Stomach (tissue), 9 donors: ENCODE results near the gene ERVFRD-1. TPM values are rescaled to one million over a fixed set of nuclear protein-coding genes. Genes with fewer than 3 reads are reported as not detected.

ENCODE experiments used
- DNase-seq, 2 donors: peaks; one replicate each; pipeline versions ENCODE4 v3.0.0 to v3.0.0-alpha.2; 2013 to 2019
- H3K27ac ChIP-seq, 5 donors: fragments of 200-600 bp in 4 of 5; sonication (generic) in 4 of 5; one replicate each; pipeline ENCODE4 v1.5.1; 2013 to 2019; ENCODE audit warnings: mild to moderate bottlenecking in 1 of 5, moderate library complexity in 1 of 5
- H3K27me3 ChIP-seq, 3 donors: fragments of 200-600 bp; sonication (generic); one replicate each; pipeline ENCODE4 v1.5.1; 2017 to 2019; ENCODE audit warnings: mixed run types in 1 of 3
- H3K36me3 ChIP-seq, 4 donors: fragments of 200-600 bp; sonication (generic); 1 replicate in 3 of 4; 2 replicates in 1 of 4; pipeline ENCODE4 v1.5.1; 2016 to 2019
- H3K4me1 ChIP-seq, 4 donors: fragments of 200-600 bp; sonication (generic); one replicate each; pipeline ENCODE4 v1.5.1; 2016 to 2019
- H3K4me3 ChIP-seq, 4 donors: fragments of 200-600 bp; sonication (generic) in 3 of 4; one replicate each; pipeline ENCODE4 v1.5.1; 2016 to 2019; ENCODE audit warnings: mild to moderate bottlenecking in 1 of 4
- H3K9me3 ChIP-seq, 4 donors: fragments of 200-600 bp; sonication (generic); one replicate each; pipeline ENCODE4 v1.5.1; 2016 to 2019
- EP300 ChIP-seq: sonication (generic); formaldehyde crosslinking; IDR thresholded peaks from one replicate; pipeline ENCODE4 v1.6.1; 2017; ENCODE audit warnings: antibody characterized with exemption
- POLR2A ChIP-seq, 4 donors: fragments of 450-650 bp; IDR thresholded peaks; one replicate each; pipeline ENCODE4 v1.6.1; 2016; ENCODE audit warnings: antibody characterized with exemption in 4 of 4, control low read depth in 2 of 4, mild to moderate bottlenecking in 1 of 4, moderate library complexity in 1 of 4
- POLR2AphosphoS5 ChIP-seq, 3 donors: sonication (generic); formaldehyde crosslinking; IDR thresholded peaks; one replicate each; pipeline ENCODE4 v1.6.1; 2016; ENCODE audit warnings: antibody characterized with exemption in 3 of 3
- WGBS, 5 donors: extraction: QIAGEN DNeasy Blood & Tissue Kit in 3 of 5; methylation state at CpG; one replicate each; pipeline versions ENCODE4 v1.1.5 to v1.1.7; 2013 to 2018; 5-methylcytosine and 5-hydroxymethylcytosine counted together
- intact Hi-C: fragments of 100-400 bp; cut with DNase I; formaldehyde crosslinking; loops from one replicate; pipeline ENCODE4 v1.15.1; 2023; ENCODE audit warnings: low total_unique reads
- polyA plus RNA-seq, 3 donors: library from polyadenylated mRNA; stranded (reverse); fragments of 200-250 nt; gene quantifications; one replicate each; pipeline ENCODE4 v1.2.3, GENCODE V29; 2013
- total RNA-seq, 5 donors: library from RNA; depleted of rRNA; stranded (reverse); fragments of >200 nt; gene quantifications; one replicate each; pipeline versions ENCODE4 v1.1.0 to v1.2.3, GENCODE V29; 2014 to 2016
- TF ChIP-seq, protein P1 (sequence below), 7 experiments: fragments of 450-650 bp in 4 of 7; fragments of 200-600 bp in 3 of 7; sonication (generic) in 3 of 7; IDR thresholded peaks; one replicate each; pipeline ENCODE4 v1.5.1; 2016 to 2019; ENCODE audit warnings: antibody characterized with exemption in 7 of 7, control low read depth in 2 of 7, mild to moderate bottlenecking in 1 of 7
- donor health status: healthy with polysubstance abuse.
- donor health status: Bipolar disorder and iron deficiency.
- donor health status: healthy.

Gene ERVFRD-1
- total and polyA plus RNA-seq, 8 donors, result 0.15 to 1.2 (median 0.19) TPM; not detected in 5

DNA sequence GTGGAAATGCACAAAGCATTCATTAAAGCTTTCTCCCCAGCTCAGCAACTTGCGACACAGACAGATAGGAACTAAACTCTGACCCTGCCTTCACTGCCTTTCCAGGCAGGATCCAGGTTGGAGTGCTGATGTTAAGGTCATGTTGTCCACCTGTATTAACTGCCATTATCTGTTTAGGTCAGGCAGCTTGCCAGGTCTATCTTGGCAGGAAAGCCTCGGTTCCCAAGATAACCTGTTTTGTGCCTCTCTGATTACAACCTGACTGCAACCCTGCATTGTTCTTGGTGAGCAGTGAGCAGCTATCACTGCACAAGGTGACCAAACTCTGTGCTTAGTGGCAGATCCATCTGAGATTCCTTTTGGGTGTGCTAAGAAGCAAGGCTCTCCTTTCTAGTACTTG lies 44.2 kb downstream of the ERVFRD-1 start:
- Histone ChIP-seq H3K9me3 (no peaks in the 10 kb centered on the region), H3K27me3 (no peaks in the 10 kb centered on the region), H3K36me3 (no peaks in the 10 kb centered on the region), H3K4me3 (no peak overlapping the region), H3K4me1 (peaks cover 0 to 4% (median 0%) of the 10 kb centered on the region in 4 donors), H3K27ac (no peak overlapping the region)
- 13 to 50% (median 28%) methylated on average over 2 of the region's 2 CpGs for WGBS, 5 donors
- DNase-seq, result peak; percentile 37 to 55
- intact Hi-C loops, result loop anchor here (5.0 kb wide), 1 partner anchor 115 kb away; no protein-coding TSS in a partner anchor
- TF ChIP-seq POLR2AphosphoS5 (IDR thresholded peaks at IDR 0.05) (peak in 1 of 3 donors; percentile 20), EP300 (no peak), POLR2A (IDR thresholded peaks at IDR 0.05) (no peak)

DNA sequence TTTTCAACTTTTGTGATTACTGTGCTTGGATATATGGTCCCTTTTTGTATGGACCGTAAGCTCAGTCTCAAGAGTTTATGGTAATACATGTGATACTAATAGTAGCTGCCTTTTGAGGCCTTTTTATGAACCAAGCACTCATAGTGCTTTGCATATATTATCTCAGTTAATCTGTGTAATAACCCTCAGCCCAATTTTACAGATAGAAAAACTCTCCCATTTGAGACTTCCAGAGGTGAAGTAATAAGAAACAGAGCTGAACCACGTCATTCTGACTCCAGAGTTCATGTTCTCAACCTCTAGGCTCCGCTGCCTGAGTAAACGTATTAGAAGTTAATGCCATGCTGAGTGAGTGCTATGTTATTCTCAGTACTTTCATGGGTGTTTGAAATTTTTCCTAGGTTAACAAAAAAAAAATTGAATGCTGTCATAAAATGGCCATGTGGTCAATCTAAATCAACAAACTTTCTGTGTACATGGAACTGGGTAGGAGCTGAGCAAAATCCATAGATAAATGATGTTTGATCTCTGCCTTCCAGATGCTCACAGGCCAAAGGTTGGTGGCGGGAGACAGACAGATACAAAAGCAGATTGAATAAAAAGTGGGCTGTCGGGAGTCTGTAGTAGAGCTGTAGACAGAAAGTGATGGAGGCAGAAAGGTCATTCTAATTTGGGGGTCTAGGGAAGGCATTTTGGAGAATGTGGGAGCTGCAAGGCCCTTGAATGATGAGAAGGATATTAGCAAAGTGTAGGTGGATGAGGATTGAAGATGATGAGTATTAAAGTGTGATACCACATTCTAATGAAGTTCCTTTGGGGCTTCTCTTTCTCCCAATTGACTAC lies 44.8 kb downstream of the ERVFRD-1 start:
- Histone ChIP-seq H3K4me1 (peaks cover 0 to 4% (median 0%) of the 10 kb centered on the region in 4 donors), H3K27ac (no peak overlapping the region), H3K27me3 (no peaks in the 10 kb centered on the region), H3K4me3 (no peak overlapping the region), H3K9me3 (no peaks in the 10 kb centered on the region), H3K36me3 (no peaks in the 10 kb centered on the region)
- TF ChIP-seq EP300 (no peak), POLR2AphosphoS5 (IDR thresholded peaks at IDR 0.05) (no peak), POLR2A (IDR thresholded peaks at IDR 0.05) (no peak)
- TF ChIP-seq, protein P1, sequence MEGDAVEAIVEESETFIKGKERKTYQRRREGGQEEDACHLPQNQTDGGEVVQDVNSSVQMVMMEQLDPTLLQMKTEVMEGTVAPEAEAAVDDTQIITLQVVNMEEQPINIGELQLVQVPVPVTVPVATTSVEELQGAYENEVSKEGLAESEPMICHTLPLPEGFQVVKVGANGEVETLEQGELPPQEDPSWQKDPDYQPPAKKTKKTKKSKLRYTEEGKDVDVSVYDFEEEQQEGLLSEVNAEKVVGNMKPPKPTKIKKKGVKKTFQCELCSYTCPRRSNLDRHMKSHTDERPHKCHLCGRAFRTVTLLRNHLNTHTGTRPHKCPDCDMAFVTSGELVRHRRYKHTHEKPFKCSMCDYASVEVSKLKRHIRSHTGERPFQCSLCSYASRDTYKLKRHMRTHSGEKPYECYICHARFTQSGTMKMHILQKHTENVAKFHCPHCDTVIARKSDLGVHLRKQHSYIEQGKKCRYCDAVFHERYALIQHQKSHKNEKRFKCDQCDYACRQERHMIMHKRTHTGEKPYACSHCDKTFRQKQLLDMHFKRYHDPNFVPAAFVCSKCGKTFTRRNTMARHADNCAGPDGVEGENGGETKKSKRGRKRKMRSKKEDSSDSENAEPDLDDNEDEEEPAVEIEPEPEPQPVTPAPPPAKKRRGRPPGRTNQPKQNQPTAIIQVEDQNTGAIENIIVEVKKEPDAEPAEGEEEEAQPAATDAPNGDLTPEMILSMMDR (IDR thresholded peaks at IDR 0.05), result no peak
- DNase-seq, result no peak
- WGBS, 5 donors, result 83 to 89% (median 85%) methylated on average over 6 of the region's 6 CpGs
- intact Hi-C loops, result loop anchor here (5.0 kb wide), 1 partner anchor 114 kb away; no protein-coding TSS in a partner anchor

DNA sequence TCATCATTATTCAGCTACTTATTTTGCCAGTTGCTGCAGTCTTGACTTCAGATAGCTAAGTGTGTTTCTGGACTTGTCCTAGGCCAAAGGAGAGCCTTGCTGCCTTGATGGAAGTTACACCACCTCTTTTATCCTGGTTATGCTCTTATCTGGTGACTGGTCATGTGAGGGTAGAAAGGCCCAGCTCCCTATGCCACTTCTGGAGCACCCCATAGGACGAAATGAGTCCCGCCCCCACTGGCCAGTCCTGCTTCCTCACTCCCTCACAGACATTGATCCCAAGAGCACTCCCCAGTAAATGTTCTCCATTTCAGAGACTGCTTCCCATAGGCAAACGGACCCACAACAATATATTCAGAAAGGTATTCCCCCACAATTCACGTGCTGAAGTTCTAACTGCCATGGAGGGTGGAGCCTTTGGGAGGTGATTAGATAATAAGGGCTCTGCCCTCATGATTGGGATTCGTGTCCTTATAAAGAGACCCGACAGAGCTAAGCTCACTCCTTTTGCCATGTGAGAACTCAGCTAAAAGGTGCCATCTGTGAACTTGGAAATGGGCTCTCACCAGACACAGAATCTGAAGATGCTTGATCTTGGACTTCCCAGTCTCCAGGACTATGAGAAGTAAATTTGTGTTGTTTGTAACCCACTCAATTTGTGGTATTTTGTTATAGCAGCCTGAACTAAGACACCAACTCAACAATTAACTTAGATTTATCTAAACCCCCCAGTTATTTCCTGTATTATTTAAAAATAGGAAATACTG lies 45.9 kb downstream of the ERVFRD-1 start:
- intact Hi-C loops, result loop anchor here (5.0 kb wide), 1 partner anchor 113 kb away; no protein-coding TSS in a partner anchor
- Histone ChIP-seq H3K4me1 (peaks cover 0 to 4% (median 0%) of the 10 kb centered on the region in 4 donors), H3K9me3 (no peaks in the 10 kb centered on the region), H3K27ac (no peak overlapping the region), H3K4me3 (no peak overlapping the region), H3K27me3 (no peaks in the 10 kb centered on the region), H3K36me3 (no peaks in the 10 kb centered on the region)
- WGBS, 5 donors, result 66 to 81% (median 69%) methylated on average over 6 of the region's 6 CpGs
- no peak for DNase-seq
- no peak for TF ChIP-seq EP300

DNA sequence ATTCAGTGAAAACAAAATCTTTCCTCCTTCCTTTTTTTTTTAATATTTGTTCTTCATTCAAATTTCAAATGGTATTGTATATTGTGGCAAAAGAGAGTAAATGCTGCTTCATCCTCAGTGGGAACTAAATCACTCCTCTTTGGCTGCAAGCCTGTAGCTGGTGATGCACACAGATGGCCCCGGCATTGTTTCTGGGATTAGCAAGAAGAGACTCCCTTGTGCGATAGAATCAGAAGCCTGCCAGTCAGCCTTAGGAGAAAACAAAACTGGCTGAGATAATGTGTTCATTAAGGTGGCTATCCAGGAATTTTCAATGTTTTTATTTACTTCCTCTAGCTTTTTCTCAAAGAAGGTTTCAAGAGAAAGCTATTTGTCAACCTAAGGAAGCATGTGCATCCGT lies 46.7 kb downstream of the ERVFRD-1 start:
- 76 to 83% (median 80%) methylated on average over 3 of the region's 3 CpGs for WGBS, 5 donors
- intact Hi-C loops, result loop anchor here (5.0 kb wide), 1 partner anchor 113 kb away; no protein-coding TSS in a partner anchor
- Histone ChIP-seq H3K4me1 (peaks cover 0 to 4% (median 0%) of the 10 kb centered on the region in 4 donors), H3K27ac (no peak overlapping the region), H3K4me3 (no peak overlapping the region), H3K27me3 (no peaks in the 10 kb centered on the region), H3K36me3 (no peaks in the 10 kb centered on the region), H3K9me3 (no peaks in the 10 kb centered on the region)
- DNase-seq, result peak in 1 of 2 donors; percentile 22
- TF ChIP-seq, protein P1 (IDR thresholded peaks at IDR 0.05), result no peak
- TF ChIP-seq POLR2AphosphoS5 (IDR thresholded peaks at IDR 0.05) (no peak), EP300 (no peak), POLR2A (IDR thresholded peaks at IDR 0.05) (no peak)

DNA sequence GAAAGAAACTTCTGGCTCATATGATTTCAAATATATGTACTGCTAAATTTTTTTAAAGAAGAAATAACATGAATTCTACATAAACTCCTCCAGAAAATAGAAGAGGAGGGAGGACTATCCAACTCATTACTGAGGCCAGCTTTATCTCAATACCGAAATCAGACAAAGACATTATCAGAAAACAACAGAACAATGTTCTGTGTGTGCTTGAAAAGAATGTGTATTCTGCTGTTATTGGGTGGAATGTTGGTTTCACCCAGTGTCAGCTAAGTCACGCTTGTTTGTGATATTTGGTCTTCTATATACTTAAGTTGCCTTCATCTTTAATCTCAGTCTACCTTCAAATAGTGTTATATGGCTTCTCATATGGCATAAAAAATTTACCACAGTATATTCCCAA lies 48.8 kb downstream of the ERVFRD-1 start:
- intact Hi-C loops, result no loop called here
- Histone ChIP-seq H3K9me3 (no peaks in the 10 kb centered on the region), H3K27ac (no peak overlapping the region), H3K4me3 (no peak overlapping the region), H3K36me3 (no peaks in the 10 kb centered on the region), H3K27me3 (no peaks in the 10 kb centered on the region), H3K4me1 (peaks cover 0 to 3% (median 0%) of the 10 kb centered on the region in 4 donors)
- TF ChIP-seq EP300, result no peak
- no peak for TF ChIP-seq POLR2A (IDR thresholded peaks at IDR 0.05)
- TF ChIP-seq POLR2AphosphoS5 (IDR thresholded peaks at IDR 0.05), result no peak
- TF ChIP-seq, protein P1 (IDR thresholded peaks at IDR 0.05), result no peak
- WGBS, 5 donors, result 42 to 65% (median 51%) methylated on average over 2 of the region's 2 CpGs
- no peak for DNase-seq
